Natural killer cell (primary cell): ENCODE results near the gene PTPRR. TPM values are rescaled to one million over a fixed set of nuclear protein-coding genes. Genes with fewer than 3 reads are reported as not detected.

Source experiments
- ATAC-seq, 3 donors: fragments of 150-1000 bp in 2 of 3; fragments of 200-7000 bp in 1 of 3; cut with Tn5 transposase; 1 replicate in 1 of 3; 2 replicates in 2 of 3; pipeline ENCODE4 v1.10.0; 2021; ENCODE audit warnings: mild to moderate bottlenecking in 2 of 3, moderate library complexity in 2 of 3
- DNase-seq, 2 donors: peaks; one replicate each; pipeline versions ENCODE4 v3.0.0 to v3.0.0-alpha.2; 2013 to 2021; ENCODE audit warnings: mixed read lengths in 1 of 2
- H3K27ac ChIP-seq: one replicate; pipeline ENCODE4 v1.5.1; 2013; ENCODE audit warnings: mild to moderate bottlenecking, low read length
- H3K27me3 ChIP-seq: one replicate; pipeline ENCODE4 v1.6.1; 2013; ENCODE audit warnings: low read length; ENCODE audit not compliant: control insufficient read depth, insufficient read depth
- H3K36me3 ChIP-seq: one replicate; pipeline ENCODE4 v1.6.1; 2013; ENCODE audit warnings: low read length; ENCODE audit not compliant: control insufficient read depth, insufficient read depth
- H3K4me1 ChIP-seq: one replicate; pipeline ENCODE4 v1.6.1; 2013; ENCODE audit warnings: low read length; ENCODE audit not compliant: control insufficient read depth, insufficient read depth
- H3K4me3 ChIP-seq: one replicate; pipeline ENCODE4 v1.5.1; 2013; ENCODE audit warnings: low read length
- H3K9me3 ChIP-seq: one replicate; pipeline ENCODE4 v1.6.1; 2013; ENCODE audit warnings: low read length; ENCODE audit not compliant: control insufficient read depth, insufficient read depth
- H3K27ac Mint-ChIP-seq, 2 donors: one replicate each; pipeline ENCODE4 v1.8.0; 2022; ENCODE audit warnings: mild to moderate bottlenecking in 2 of 2, mixed read lengths in 2 of 2, moderate library complexity in 1 of 2
- H3K27me3 Mint-ChIP-seq, 2 donors: one replicate each; pipeline ENCODE4 v1.8.0; 2022; ENCODE audit warnings: low read depth in 2 of 2, mixed read lengths in 2 of 2
- H3K36me3 Mint-ChIP-seq: one replicate; pipeline ENCODE4 v1.8.0; 2022; ENCODE audit warnings: mixed read lengths
- H3K4me1 Mint-ChIP-seq, 2 donors: one replicate each; pipeline ENCODE4 v1.8.0; 2022; ENCODE audit warnings: mixed read lengths in 2 of 2
- H3K4me3 Mint-ChIP-seq: one replicate; pipeline ENCODE4 v1.8.0; 2022; ENCODE audit warnings: mild to moderate bottlenecking, moderate library complexity, mixed read lengths
- H3K9me3 Mint-ChIP-seq, 2 donors: one replicate each; pipeline ENCODE4 v1.8.0; 2022; ENCODE audit warnings: mixed read lengths in 2 of 2
- CTCF ChIP-seq: fragments of 200-600 bp; IDR thresholded peaks from one replicate; pipeline ENCODE4 v1.8.0; 2022; ENCODE audit warnings: antibody characterized with exemption
- WGBS: methylation state at CpG from one replicate; pipeline ENCODE4 v1.1.7; 2013; ENCODE audit warnings: missing lambda C conversion rate; ENCODE audit not compliant: insufficient coverage; 5-methylcytosine and 5-hydroxymethylcytosine counted together
- intact Hi-C: fragments of 100-400 bp; cut with micrococcal nuclease; formaldehyde crosslinking; loops from one replicate; pipeline ENCODE4 v1.14.2; 2022
- total RNA-seq, 4 donors: library from RNA; stranded (reverse); fragments of 120-200 nt in 1 of 4; gene quantifications; one replicate each; pipeline versions ENCODE4 v1.2.3 to v1.2.4, GENCODE V29; 2013 to 2022

Gene PTPRR
- total RNA-seq, 3 donors from 2014 or later (not counting 1 experiment from before 2014, with no cell fraction given), result 0.91 to 1.3 TPM; not detected in 1

DNA sequence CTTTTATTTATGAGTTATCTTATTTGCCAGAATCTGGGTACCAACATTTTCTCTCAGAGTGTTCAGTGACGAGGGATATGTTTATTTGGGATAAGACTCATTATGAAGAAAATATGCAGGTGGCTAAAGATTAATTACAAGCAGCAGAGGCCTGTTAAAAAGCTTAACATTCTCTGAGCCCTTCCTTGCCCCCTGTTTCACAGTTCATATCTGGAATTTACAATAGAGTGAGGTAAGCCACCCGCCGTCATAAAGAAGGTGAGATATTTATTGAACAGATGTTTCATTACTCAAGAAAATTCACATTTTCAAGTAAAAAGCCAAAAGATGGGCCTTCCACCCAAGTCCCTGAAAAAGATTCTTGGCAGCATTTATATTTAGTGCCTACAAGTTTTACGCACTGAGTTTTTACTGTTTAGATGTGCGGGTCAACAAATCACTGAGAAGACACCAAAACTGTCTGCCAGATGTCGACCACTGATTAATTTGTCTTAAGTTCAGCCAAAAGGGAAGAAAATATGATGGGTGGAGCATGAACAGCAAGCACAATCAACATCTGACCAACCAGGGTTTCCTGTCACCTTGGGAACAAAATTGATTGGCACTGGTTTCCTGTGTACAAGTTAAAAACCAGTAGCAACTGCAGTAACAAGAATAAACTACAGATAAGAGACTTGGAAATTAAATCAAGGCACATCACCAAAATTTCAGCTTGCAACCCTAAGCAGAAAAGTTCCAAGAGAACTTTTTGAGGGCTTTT is 197.8 kb downstream of the PTPRR start:
- H3K4me1 ChIP-seq, result peaks cover 5% of the 10 kb centered on the region
- no peak overlapping the region for H3K27ac ChIP-seq
- Mint-ChIP-seq H3K4me3 (no peak overlapping the region), H3K9me3 (no peaks in the 10 kb centered on the region), H3K36me3 (no peaks in the 10 kb centered on the region), H3K4me1 (peaks cover 17 to 26% of the 10 kb centered on the region in 2 donors), H3K27ac (peak overlapping the region; percentile 9 to 48), H3K27me3 (peaks cover 2 to 14% of the 10 kb centered on the region in 2 donors)
- H3K4me3 ChIP-seq, result no peak overlapping the region
- DNase-seq, result peak in 1 of 2 donors; percentile 5
- ATAC-seq, result peak in 2 of 3 donors; percentile 29 to 64
- 42% methylated on average over 4 of the region's 6 CpGs for WGBS
- H3K9me3 ChIP-seq, result no peaks in the 10 kb centered on the region
- intact Hi-C loops, result loop anchor here (5.0 kb wide), 1 partner anchor 840 kb away; no protein-coding TSS in a partner anchor
- H3K27me3 ChIP-seq, result no peaks in the 10 kb centered on the region
- TF ChIP-seq CTCF, result no peak
- H3K36me3 ChIP-seq, result no peaks in the 10 kb centered on the region

GRCh38 chr12:70721656-70722357 is 198.7 kb downstream of the PTPRR start:
- DNase-seq (no peak), ATAC-seq (no peak)
- peaks cover 17 to 26% of the 10 kb centered on the region in 2 donors for H3K4me1 Mint-ChIP-seq
- no peaks in the 10 kb centered on the region for H3K36me3 Mint-ChIP-seq
- TF ChIP-seq CTCF, result no peak
- Histone ChIP-seq H3K9me3 (no peaks in the 10 kb centered on the region), H3K4me1 (peaks cover 5% of the 10 kb centered on the region), H3K27ac (no peak overlapping the region), H3K36me3 (no peaks in the 10 kb centered on the region), H3K4me3 (no peak overlapping the region), H3K27me3 (peaks cover under 1% of the 10 kb centered on the region)
- H3K27me3 Mint-ChIP-seq, result peaks cover 2 to 14% of the 10 kb centered on the region in 2 donors
- H3K9me3 Mint-ChIP-seq, result no peaks in the 10 kb centered on the region
- H3K4me3 Mint-ChIP-seq, result no peak overlapping the region
- intact Hi-C loops, result loop anchor here (5.0 kb wide), 1 partner anchor 840 kb away; no protein-coding TSS in a partner anchor
- H3K27ac Mint-ChIP-seq, result no peak overlapping the region
- 69% methylated on average over 11 of the region's 11 CpGs for WGBS

DNA sequence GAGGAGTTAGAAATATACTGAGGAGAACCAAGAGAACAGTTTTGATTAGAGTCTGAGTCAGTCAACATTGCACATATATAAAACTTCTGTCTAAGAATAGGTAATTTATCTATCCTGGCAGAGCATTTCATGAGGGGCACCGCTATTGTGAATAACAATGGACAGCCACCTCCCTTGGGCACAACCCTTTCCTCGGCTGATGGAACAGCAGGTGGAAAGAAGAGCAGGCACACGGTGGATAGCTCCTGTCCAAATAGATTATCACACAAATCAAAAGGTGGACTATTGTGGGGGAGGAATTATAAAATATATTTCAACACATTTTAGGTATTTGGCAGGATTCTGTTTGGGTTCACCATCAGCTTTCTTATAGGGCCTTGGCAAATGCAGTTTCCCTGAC is 199.3 kb downstream of the PTPRR start:
- H3K27me3 ChIP-seq, result peaks cover 2% of the 10 kb centered on the region
- TF ChIP-seq CTCF, result no peak
- intact Hi-C loops, result loop anchor here (5.0 kb wide), 1 partner anchor 839 kb away; no protein-coding TSS in a partner anchor
- Mint-ChIP-seq H3K36me3 (no peaks in the 10 kb centered on the region), H3K4me1 (peaks cover 17 to 26% of the 10 kb centered on the region in 2 donors), H3K27me3 (peaks cover 2 to 14% of the 10 kb centered on the region in 2 donors), H3K27ac (no peak overlapping the region), H3K9me3 (no peaks in the 10 kb centered on the region), H3K4me3 (no peak overlapping the region)
- ATAC-seq (no peak), DNase-seq (no peak)
- WGBS, result 89% methylated on average over 1 of the region's 3 CpGs
- no peaks in the 10 kb centered on the region for H3K36me3 ChIP-seq
- H3K9me3 ChIP-seq, result no peaks in the 10 kb centered on the region
- no peak overlapping the region for H3K4me3 ChIP-seq
- peaks cover 5% of the 10 kb centered on the region for H3K4me1 ChIP-seq
- no peak overlapping the region for H3K27ac ChIP-seq
